ENCODE results near the gene ADCY2.

Gene ADCY2

DNA sequence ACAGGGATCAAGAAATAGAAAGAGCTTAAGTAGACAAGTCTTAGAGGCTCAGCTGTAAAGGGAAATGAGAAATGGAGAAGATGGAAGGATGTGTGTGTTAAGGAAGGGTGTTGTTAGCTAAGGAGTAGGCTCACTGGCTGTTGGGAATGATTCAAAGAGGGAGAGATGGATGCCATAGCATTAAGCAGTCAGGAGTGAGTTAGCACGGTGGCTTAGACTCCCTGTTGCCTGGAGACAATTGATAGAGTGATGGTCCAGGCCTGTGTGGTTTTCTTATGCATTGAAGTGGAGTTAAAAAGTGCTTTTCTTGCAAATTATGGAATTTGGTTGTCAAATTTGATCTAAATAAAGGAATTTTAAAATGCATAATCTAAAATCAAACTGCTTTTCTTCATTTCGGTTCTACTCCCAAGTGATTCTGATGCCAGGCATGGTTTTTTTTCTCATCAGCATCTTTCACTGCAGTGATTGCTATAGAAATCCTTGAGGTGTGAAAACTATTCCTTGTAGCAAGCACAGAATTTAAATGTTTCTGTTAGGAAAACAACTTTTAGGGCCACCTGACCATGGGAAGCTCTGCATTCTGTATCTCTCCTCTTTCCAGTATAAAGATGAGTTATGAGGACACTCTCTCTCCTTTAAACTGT, 214.7 kb downstream of the ADCY2 start:
- DNase-seq, result no peak

DNA sequence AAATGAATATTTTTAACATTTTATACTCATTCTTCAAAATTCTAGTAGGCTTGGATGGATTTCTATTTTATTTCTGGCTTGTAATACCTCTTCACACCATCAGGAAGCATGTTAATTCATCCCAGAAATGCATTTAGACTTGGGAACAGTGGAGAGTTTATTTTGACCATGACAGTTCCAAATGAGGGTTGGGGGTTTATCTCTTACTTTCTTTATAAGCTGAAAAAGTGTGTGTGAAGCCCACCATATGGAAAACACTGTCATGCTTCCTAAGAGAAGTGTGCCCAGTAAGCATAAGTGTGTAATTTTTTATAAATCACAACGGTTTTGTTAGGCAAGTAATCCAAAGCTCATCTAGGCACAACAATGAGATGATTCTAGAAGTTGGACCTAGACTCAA, 215.6 kb downstream of the ADCY2 start:
- no peak for DNase-seq

DNA sequence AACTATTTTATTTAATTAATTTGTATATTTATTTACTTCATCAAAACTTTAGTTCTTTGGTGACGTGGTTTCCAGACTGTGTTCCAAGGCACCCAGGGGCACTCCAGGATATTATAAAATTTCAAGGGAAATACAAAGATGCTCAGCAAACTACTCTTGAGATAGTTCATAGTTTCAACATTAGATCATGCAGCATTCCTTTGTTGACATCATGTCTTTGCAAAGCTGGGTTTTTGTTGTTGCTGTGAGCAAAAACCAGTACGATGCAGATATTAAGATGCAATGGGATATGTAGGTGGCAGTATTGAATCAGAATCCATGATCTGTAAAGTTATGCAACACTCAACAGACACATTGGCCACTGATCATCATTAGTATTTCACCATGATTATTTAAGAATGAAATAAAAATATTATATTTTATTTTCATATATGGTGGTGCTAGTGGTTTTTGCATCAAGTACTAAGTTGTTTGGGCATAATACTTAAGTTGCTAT, 219.7 kb downstream of the ADCY2 start:
- DNase-seq, result no peak

DNA sequence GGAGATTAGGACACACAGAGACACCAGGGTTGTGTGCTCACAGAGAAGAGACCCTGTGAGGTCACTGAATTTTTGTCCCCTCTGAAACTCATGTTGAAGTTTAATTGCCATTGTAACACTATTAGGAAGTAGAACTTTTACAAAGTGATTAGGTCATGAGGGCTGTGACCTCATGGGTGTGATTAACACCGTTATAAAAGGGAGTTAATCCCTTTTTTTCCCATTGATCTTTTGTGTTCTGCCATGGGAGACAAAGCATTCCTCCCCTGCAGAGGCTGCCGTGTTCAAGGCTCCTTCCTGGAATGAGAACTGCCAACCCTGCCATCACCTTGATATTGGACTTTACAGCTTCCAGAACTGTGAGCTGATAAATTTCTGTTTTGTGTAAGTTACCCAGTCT, 221.0 kb downstream of the ADCY2 start:
- no peak for DNase-seq

DNA sequence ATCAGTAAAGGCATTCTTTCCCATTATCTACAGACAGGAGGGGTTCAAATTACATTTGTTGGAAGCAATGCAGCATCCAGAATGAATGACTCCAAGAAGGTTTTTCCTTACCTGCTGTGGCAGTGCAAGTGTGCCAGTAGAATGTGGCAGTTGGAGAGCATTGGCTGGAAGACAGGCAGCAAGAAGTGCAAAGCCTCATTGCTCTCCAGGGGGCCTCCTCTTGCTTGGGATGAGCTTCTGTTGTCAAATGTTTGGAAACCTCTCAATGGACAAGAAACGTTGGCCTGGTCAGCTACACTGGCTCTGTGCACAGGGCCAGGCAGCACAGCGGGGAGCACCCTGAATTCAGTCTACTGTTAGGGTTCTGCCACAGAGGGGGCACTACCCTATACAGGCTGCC, 226.6 kb downstream of the ADCY2 start:
- no peak for DNase-seq

DNA sequence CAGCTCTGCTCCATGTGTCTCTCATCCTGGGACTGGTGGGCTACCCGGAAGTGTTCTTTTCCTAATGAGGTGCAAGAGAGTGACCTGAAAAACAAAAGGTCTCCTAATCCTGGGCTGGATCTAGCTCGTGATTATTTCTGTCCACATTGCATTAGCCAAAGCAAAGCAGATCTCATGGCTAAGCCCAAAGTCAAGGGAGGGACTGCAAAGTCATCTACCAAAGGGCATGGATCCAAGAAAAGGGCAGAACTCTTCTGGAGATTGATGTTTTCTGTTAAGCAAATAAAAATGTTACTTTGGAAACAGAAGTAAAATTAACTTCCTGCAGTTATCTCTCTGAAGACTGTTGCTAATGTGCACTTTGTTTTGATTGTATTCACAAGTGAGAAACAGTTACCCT, 229.8 kb downstream of the ADCY2 start:
- DNase-seq, result no peak

DNA sequence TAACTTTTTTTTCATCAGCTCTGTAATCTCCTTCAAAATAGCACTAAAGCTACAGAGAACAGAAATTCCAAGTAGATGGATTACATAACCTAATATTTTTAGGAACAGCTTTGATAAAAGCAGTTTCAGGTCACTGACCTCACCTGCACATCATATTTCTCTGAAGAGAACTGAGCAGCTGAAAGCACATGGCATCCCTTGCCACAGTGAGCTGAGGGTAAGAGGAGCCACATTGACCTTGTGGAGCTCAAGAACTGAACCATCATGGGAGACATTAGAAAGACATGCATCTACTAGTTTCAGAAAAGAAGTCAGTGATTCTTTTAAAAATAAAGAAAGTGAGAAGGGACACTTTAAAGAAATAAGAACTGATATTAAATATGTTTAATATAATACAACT, 232.3 kb downstream of the ADCY2 start:
- no peak for DNase-seq

DNA sequence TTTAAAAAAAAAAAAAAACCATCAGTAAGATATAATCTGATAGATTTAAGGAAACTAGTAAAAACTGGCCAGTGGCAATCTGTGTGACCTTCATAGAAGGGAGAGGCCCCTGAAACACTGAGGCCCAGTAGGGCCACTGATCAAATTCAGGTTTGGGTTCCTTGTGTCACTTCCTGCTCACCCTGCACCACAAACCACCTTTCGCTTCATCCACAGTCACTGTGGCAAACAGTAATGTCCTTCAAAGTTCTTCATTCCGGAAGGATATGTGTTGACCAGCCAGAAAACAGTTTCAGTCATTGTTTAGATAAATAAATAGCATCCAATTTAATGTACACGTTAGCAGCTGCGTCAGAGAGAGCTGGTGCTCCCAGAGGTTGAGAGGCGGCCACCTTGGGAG, 232.9 kb downstream of the ADCY2 start:
- DNase-seq, result no peak

DNA sequence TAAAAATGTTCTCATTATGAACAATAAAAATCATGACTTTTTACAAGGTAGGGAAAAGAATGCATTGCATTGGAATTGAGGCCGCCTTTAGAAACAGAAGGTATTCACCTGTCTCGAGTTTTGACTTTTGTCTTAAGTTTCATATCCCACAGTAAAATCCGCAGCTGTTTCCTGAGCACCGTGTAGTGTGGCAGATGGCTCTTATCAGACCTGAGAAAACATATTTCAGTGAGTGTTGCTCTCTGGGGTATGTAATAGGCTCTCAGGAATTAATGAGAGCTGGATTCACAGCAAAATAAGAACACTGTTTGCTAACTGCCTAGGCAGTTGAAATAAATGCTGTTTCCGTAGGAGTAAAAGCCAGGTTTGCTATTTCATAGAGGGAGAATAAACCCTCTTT, 233.6 kb downstream of the ADCY2 start:
- DNase-seq, result no peak

DNA sequence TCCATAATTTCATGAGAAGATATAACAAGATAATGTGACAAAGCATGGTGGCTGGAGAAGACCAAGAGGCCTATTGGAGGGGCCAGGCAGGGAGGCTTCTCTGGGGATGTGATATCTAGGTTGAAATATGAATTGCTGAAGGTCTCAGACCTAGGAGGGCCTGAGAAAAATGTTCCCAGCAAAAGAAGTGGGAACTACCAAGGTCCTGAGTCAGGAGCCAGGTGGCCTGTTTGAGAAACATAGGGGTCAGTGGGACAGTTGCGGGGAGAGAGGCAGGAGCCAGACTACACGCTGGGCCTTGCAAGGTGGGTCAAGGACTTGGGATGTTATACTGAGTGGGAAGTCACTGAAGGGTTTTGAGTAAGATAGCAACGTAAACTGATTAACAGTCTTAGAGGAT, 238.9 kb downstream of the ADCY2 start:
- no peak for DNase-seq

DNA sequence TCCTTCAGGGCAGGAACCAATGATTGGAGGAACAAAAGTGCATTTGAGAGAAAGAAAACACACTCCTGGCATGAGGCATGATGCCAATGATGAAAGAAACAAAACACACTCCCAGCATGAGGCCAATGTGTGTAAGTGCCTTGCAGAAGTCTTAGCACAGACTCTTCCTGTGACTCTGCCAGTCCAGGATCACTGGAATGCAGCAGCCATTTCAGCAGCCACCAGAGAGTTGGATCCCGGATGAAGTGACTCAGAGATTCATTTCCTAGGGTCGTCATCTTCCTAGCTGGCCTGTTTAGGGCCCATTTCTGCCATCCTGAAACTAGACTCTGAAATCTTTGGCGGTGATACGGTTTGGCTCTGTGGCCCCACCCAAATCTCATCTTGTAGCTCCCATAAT, 242.5 kb downstream of the ADCY2 start:
- DNase-seq, result no peak

DNA sequence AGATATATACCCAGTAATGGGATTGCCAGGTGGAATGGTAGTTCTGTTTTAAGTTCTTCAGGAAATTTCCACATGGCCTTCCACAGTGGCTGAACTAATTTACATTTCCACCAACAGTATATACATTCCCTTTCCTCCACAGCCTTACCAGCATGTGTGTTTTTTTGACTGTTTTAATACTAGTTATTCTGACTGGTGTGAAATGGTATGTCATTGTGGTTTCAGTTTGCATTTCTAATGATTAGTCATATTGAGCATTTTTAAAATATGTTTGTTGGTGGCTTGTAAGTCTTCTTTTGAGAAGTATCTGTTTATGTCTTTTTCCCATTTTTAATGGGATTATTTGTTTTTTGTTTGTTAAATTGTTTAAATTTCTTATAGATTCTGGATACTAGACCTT, 246.1 kb downstream of the ADCY2 start:
- no peak for DNase-seq

DNA sequence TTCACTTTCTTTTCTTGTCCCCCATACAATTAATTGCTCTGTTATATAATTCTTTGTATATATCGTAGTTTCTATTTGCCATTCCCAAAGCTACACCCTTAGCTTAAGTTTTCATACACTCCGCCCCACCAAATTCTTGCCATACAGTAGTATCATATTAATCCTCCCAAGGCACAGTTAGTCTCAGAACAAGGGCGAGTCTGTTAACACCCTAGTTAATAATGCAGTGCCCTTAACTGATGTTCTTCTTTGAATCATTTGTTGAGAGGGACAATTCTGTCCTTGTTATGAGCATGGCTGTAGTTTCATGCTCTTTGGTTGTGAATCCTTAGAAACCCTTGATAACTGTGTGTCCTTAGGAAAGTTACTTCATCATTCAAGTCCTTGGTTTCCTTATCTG, 248.8 kb downstream of the ADCY2 start:
- no peak for DNase-seq

DNA sequence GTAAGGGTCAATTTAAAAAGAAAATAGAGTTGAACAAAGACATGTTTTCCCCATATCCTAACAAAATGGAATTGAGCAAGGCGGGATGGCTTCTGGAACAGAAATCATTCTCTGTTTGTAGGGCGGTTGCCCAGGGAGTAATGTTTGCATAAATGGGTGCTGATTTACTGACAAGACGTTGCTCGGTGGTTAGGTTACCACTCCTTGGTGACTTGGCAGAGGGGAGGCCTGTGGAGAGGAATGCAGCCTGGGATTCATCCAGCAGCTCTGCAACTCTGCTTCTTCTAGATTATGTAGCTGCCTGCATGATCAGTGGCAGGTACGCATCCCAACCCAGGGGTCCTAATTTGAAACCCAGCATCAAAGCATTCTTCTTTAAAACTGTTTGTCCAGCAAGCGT, 254.8 kb downstream of the ADCY2 start:
- DNase-seq, result no peak

DNA sequence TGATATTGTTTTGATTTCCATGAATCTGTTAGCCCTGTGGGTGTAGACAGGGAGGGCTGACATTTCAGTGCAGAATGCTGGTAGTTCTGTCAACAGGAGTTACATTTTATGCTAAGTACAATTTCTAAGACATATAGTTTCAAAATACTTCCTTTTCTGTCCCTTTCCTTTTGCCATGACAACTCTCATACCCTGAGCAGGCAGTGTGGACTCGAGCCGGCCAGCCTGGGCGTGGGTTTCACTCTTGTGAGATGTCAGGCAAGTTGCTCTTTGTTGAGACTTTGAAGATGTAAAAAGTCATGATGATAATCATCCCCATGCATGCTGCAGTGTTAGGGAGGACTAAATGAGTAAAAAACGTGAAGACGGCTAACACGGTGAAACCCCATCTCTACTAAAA, 257.1 kb downstream of the ADCY2 start:
- no peak for DNase-seq

DNA sequence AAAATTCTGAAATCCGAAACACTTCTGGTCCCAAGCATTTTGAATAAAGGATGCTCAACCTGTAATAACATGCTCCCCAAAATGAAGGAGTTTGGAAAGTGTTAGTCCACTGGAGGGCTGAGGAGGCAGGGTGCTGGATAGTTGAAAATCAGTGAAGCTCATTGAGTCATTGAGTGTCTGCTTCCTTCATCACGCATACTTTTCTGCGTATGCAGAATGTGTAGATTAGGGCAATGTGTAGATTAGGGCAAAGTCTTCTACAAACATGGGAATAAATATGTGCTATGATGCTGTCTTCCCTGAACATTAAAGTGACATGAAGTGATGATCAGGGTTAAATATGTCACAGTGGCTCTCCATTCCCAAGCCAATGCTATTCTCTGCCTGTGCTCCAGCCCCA, 261.2 kb downstream of the ADCY2 start:
- no peak for DNase-seq

DNA sequence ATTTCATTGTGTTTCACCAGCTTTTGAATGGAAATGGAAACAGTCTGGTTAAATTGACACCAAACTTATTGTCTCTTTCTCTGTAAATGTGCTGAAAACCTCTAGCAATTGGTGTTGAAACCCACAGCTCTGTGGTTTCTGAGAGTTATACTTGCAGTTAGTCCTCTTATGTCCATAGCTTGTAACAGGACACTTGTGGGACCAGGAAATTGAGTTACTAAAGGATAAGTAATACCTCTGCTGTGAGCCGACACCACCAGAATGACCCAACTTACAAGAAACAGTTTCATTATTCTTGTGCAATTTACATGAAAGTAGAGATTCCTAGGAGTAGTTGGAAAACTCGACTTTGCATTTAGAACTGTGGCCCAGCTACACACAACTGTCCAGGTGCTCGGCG, 263.5 kb downstream of the ADCY2 start:
- no peak for DNase-seq

DNA sequence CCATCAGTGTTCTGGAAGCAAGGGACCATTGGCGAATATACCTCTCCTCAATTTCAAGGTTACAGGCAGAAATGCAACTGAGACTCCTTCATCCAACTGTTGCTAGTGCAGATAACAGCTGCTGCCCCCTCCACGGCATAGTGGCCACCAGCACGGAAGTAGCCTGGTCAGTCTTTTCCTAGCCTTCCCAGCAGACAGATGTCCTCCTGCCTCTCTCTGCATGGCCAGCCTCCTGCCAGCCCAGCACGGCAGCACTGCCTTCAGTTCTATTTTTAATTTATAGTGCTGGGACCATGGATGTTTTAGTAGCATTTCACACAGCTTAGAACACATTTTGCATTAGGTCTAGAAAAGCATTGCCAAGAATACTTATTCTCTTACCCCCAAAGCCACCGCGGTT, 266.4 kb downstream of the ADCY2 start:
- no peak for DNase-seq

DNA sequence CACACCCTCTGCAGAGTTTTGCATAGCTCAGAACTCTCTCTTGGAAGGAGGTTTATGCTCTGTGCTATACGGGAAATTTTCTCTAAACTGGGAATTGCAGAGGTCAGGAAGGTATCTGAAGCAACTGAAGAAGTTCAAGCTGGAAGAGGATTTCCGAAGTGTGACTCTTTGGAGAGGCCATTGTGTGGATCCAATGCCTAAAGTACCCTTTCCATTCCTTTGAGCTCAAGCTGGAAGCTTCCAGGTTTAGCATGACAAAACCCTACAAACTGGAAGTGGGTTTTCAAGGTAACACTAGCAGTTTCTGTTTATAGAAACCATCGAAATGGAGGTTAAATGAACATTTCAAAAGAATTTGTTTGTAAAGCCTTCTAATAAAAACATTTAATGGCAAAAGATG, 267.9 kb downstream of the ADCY2 start:
- DNase-seq, result no peak

DNA sequence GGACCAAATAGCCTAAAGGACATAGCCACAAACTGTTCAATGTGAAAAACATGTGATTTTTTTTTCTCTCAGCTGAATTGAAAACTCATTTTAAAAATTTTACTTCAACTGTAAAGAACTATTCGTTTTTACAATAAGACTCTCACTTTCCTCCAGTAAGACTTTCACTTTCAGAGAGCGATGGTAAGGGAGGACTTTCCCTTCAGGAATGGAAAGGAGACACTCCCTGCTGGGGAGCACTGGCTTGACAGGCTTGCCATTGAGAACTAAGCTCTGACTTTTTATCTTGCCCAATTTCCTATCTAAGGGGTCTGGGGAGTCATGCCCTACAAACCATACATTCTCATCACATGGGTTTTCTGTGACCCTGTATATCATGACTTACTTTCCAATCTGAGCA, 268.3 kb downstream of the ADCY2 start:
- no peak for DNase-seq

DNA sequence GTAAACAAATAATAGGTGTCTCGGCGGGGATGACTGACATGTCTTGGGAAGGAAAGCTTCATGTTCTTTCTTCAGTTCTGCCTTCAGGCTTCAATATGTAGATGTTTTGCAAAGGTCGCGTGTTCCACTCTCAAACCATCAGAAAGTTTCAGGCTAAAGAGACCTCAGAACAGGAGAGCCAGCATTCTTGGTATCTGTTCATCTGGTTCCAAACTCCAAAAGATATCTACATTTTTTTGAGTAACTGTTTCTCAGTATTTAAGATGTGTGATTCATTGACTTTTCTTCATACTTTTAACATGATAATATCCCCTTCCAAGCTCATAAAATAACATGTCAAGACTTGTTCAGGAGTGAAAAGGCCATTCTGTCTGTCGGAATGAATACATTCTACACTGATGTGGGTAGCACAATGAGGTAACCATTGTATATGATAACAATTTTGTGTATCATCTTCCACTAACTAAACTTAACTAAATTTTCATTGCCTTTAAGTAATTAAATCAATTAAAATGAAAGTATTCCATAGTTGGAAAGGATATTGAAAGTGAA, 271.4 kb downstream of the ADCY2 start:
- DNase-seq, result no peak

DNA sequence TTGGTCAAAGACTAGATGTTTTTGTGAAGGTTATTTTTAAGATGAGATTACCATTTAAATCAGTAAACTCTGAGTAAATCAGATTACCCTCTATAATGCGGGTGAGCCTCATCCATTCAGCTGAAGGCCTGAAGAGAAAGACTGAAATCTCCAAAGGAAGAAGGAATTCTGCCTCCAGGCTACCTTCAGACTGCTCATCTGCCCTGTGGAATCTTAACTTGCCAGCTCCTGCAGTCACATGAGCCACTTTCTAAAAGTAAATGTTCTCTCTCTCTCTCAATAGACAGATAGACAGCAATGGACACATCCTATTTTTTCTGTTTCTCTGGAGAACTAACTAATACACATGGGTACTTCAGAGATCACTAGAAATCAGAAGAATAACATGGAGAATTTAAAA, 272.2 kb downstream of the ADCY2 start:
- DNase-seq, result no peak

DNA sequence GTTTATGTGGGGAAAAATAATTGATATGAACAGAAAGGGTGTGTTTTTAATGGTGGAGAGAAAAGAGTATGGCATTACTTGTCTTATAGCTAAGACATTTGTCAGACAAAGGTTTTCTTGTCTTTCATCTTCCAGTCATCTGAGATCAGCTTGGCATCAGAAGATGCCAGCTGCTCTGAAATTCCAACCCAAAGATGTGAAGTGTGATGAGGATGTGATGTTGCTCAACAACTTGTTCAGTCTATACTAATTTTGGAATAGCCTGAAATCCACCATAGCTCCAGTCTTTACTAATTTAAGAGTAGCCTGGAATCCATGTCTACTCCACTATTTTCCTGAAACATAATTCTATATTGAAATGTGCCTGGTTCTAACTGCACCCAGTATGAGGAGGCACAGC, 272.7 kb downstream of the ADCY2 start:
- no peak for DNase-seq

DNA sequence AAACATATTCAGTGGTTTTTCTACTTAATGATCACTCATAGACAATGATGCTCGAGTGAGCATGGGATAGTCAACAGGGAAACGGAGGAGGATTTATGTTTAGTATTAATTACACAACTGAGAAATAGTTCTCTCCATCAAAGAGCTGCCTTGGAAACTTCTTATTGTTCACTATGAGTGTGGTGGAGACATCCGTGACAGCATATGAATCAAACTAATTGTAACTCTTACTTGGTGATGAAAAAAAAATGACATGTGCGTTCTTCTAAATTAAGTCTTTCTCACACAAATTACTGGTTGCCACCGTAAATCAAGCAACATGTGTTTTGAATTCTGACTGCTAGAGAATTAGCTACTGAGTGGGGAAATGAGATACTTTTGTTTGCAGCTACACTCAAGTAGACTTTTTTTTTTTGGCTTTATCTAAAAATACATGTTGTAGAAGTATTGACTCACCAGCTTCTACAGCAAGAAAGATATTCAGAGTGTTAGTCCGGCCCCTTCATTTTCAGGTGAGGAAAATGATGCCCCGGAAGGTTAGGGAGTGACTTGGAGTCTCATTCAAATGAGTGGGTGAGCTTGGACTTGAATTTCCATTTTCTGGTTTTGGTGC, 275.5 kb downstream of the ADCY2 start:
- no peak for DNase-seq

DNA sequence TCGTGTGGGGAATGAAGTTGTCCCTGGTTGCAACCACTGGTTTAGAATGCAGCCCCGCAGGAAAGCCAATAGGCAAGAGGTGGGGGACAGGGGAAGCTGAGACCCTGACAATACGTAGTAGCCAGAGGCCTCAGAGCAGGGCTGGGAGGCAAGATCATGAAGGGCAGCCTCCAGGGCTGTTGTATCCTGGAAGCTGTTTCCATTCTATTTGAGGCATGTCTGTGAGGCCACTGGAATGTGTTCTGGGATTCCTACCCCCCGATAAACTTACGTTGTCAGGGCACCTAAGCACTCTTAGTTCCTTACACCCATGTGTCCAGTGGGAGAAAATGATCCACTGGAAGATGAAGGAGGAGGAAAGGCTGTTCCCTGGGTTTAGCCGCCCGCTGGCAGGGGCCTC, 277.7 kb downstream of the ADCY2 start:
- no peak for DNase-seq
